GM19023 (cell line): ENCODE measurements around the gene TRAPPC8.
A peak's percentile ranks its signal among the peaks of the same experiment; 100 is the strongest.
"Not testable (repeated sequence)": the region's sequence is repeated elsewhere in the genome, so short reads cannot be mapped to it uniquely, and the experiment has no call there.

ENCODE experiments used
- ATAC-seq: cut with Tn5 transposase; IDR thresholded peaks from one replicate; pipeline ENCODE4 v1.9.1; 2021; ENCODE audit warnings: mild to moderate bottlenecking, moderate library complexity; ENCODE audit not compliant: unreplicated experiment

TRAPPC8 gene

GRCh38 chr18:31942999-31943877 is at the start of gene TRAPPC8:
Gene TRAPPC8, minus strand, starts transcription at chr18:31943128. Its CDS starts 364 bp downstream, at chr18:31942764.
- peak; percentile 85 for ATAC-seq

- ATAC-seq, result peak; percentile 98
Observed at GRCh38 chr18:31990823-31991222, 47.9 kb upstream of the TRAPPC8 start.

- no peak for ATAC-seq
Observed at GRCh38 chr18:31983976-31984375, 41.0 kb upstream of the TRAPPC8 start.

GRCh38 chr18:31983020-31983419 is 40.1 kb upstream of the TRAPPC8 start:
- ATAC-seq, result no peak

GRCh38 chr18:31980863-31981262 is 37.9 kb upstream of the TRAPPC8 start:
- no peak for ATAC-seq

- no peak for ATAC-seq
Observed at GRCh38 chr18:31979714-31980113, 36.8 kb upstream of the TRAPPC8 start.

- ATAC-seq, result no peak
Observed at GRCh38 chr18:31978616-31979015, 35.7 kb upstream of the TRAPPC8 start.

- no peak for ATAC-seq
Observed at GRCh38 chr18:31977270-31977872, 34.4 kb upstream of the TRAPPC8 start.

- no peak for ATAC-seq
Observed at GRCh38 chr18:31976242-31976641, 33.3 kb upstream of the TRAPPC8 start.

- ATAC-seq, result no peak
Observed at GRCh38 chr18:31973929-31974546, 31.1 kb upstream of the TRAPPC8 start.

GRCh38 chr18:31970617-31971016 is 27.7 kb upstream of the TRAPPC8 start:
- ATAC-seq, result no peak

GRCh38 chr18:31965316-31965970 is 22.5 kb upstream of the TRAPPC8 start:
- ATAC-seq, result no peak

- ATAC-seq, result no peak
Observed at GRCh38 chr18:31957728-31958127, 14.8 kb upstream of the TRAPPC8 start.

- ATAC-seq, result no peak
Observed at GRCh38 chr18:31954349-31954748, 11.4 kb upstream of the TRAPPC8 start.

GRCh38 chr18:31953699-31954098 is 10.8 kb upstream of the TRAPPC8 start:
- not testable (repeated sequence) for ATAC-seq

GRCh38 chr18:31952223-31952622 is 9.3 kb upstream of the TRAPPC8 start:
- no peak for ATAC-seq

GRCh38 chr18:31950583-31950982 is 7.7 kb upstream of the TRAPPC8 start:
- ATAC-seq, result no peak

- not testable (repeated sequence) for ATAC-seq
Observed at GRCh38 chr18:31948349-31948748, 5.4 kb upstream of the TRAPPC8 start.

GRCh38 chr18:31946305-31947046 is 3.5 kb upstream of the TRAPPC8 start:
- no peak for ATAC-seq
